ENCODE measurements around the gene SPATA17.

SPATA17 gene

GRCh38 chr1:217627431-217627830 lies 3.7 kb upstream of the SPATA17 start:
- H3K4me3 ChIP-seq (ENCODE audit: control insufficient read depth, low read depth, low read length), result no peak overlapping the region
- no peak for DNase-seq (ENCODE audit: low read depth)
- no peak for TF ChIP-seq CTCF (IDR thresholded peaks at IDR 0.05; ENCODE audit: control insufficient read depth, insufficient read depth, low read depth, low read length, missing control alignments)

GRCh38 chr1:217642455-217642854 lies 11.3 kb downstream of the SPATA17 start:
- no peak for TF ChIP-seq CTCF (IDR thresholded peaks at IDR 0.05; ENCODE audit: control insufficient read depth, insufficient read depth, low read depth, low read length, missing control alignments)
- no peak for DNase-seq (ENCODE audit: low read depth)
- H3K4me3 ChIP-seq (ENCODE audit: control insufficient read depth, low read depth, low read length), result no peak overlapping the region

GRCh38 chr1:217647791-217648190 lies 16.6 kb downstream of the SPATA17 start:
- DNase-seq (ENCODE audit: low read depth), result no peak
- no peak overlapping the region for H3K4me3 ChIP-seq (ENCODE audit: control insufficient read depth, low read depth, low read length)
- no peak for TF ChIP-seq CTCF (IDR thresholded peaks at IDR 0.05; ENCODE audit: control insufficient read depth, insufficient read depth, low read depth, low read length, missing control alignments)

- TF ChIP-seq CTCF (IDR thresholded peaks at IDR 0.05; ENCODE audit: control insufficient read depth, insufficient read depth, low read depth, low read length, missing control alignments), result no peak
These were observed 19.5 kb downstream of the SPATA17 start for GRCh38 chr1:217650674-217651073.

GRCh38 chr1:217660353-217661062 lies 29.4 kb downstream of the SPATA17 start:
- TF ChIP-seq CTCF (IDR thresholded peaks at IDR 0.05; ENCODE audit: control insufficient read depth, insufficient read depth, low read depth, low read length, missing control alignments), result peak; percentile 57
- H3K4me3 ChIP-seq (ENCODE audit: control insufficient read depth, low read depth, low read length), result no peak overlapping the region
- peak; percentile 55 for DNase-seq (ENCODE audit: low read depth)

More at GRCh38 chr1:217650674-217651073, 19.5 kb downstream of the SPATA17 start:
- DNase-seq (ENCODE audit: low read depth), result no peak
- no peak overlapping the region for H3K4me3 ChIP-seq (ENCODE audit: control insufficient read depth, low read depth, low read length)

- no peak for DNase-seq (ENCODE audit: low read depth)
- TF ChIP-seq CTCF (IDR thresholded peaks at IDR 0.05; ENCODE audit: control insufficient read depth, insufficient read depth, low read depth, low read length, missing control alignments), result no peak
These were observed 30.3 kb downstream of the SPATA17 start for GRCh38 chr1:217661407-217661806.

More at GRCh38 chr1:217661407-217661806, 30.3 kb downstream of the SPATA17 start:
- H3K4me3 ChIP-seq (ENCODE audit: control insufficient read depth, low read depth, low read length), result no peak overlapping the region

Data from AG09309 (cell line).